ENCODE measurements around the gene LINC01488.

The LINC01488 gene

DNA sequence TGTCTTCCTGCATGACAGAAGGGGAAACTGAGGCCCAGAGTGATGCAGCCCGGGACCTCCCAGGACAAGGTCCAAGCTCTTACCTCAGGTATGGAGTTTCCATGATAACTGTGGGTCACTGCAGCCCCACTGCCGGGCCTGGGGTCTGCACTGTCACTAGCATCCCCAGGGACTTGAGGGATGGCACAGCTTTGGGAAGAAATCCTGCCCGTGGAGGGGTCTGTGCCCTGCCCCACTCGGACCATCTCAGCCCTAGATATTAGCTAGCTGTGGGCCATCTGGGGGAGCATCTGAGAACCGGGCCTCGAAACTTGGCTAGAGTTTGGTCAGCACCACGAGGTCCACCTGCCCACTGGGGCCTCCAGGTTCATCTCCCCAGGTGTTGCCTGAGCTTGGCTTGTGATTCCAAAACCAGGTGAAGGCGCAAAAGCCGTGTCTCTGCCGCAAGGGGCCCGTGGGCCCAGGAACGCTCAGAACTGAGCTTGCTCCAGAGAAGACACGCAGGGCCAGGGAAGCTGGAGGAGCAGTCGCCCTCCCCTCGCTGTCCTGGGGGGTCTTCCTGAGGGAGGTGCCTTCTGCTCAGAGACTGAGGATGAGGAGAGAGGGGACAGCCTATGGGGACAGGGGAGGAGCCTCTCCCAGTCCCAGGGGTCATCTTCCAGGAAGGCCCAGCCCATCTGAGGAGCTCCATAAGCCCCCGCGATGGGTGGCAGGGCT is 4.8 kb downstream of the LINC01488 start:
- Histone ChIP-seq H3K9me3 (ENCODE audit: insufficient read depth, low read length) (no peaks in the 10 kb centered on the region), H3K36me3 (ENCODE audit: low read length) (no peaks in the 10 kb centered on the region), H3K27ac (ENCODE audit: low read depth, low read length) (no peak overlapping the region), H3K4me2 (ENCODE audit: low read depth, low read length, poor library complexity, severe bottlenecking) (no peak overlapping the region), H4K20me1 (ENCODE audit: low read depth, low read length) (no peaks in the 10 kb centered on the region), H2AFZ (ENCODE audit: low read depth, low read length, severe bottlenecking) (no peak overlapping the region), H3K4me3 (ENCODE audit: insufficient read depth, low read length, poor library complexity, severe bottlenecking) (no peak overlapping the region), H3K9me2 (replicated peaks; ENCODE audit: insufficient read depth, low read length) (no peaks in the 10 kb centered on the region), H3K9ac (ENCODE audit: low read length) (no peak overlapping the region), H3K79me2 (ENCODE audit: insufficient read depth, low read length) (no peaks in the 10 kb centered on the region), H3K27me3 (ENCODE audit: low read length) (no peaks in the 10 kb centered on the region), H3F3A (ENCODE audit: insufficient read depth) (no peaks in the 10 kb centered on the region)
- no peak for TF ChIP-seq EZH2phosphoT487 (conservative IDR thresholded peaks at IDR 0.05; ENCODE audit: low read length)
- TF ChIP-seq, protein P1, sequence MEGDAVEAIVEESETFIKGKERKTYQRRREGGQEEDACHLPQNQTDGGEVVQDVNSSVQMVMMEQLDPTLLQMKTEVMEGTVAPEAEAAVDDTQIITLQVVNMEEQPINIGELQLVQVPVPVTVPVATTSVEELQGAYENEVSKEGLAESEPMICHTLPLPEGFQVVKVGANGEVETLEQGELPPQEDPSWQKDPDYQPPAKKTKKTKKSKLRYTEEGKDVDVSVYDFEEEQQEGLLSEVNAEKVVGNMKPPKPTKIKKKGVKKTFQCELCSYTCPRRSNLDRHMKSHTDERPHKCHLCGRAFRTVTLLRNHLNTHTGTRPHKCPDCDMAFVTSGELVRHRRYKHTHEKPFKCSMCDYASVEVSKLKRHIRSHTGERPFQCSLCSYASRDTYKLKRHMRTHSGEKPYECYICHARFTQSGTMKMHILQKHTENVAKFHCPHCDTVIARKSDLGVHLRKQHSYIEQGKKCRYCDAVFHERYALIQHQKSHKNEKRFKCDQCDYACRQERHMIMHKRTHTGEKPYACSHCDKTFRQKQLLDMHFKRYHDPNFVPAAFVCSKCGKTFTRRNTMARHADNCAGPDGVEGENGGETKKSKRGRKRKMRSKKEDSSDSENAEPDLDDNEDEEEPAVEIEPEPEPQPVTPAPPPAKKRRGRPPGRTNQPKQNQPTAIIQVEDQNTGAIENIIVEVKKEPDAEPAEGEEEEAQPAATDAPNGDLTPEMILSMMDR (IDR thresholded peaks at IDR 0.05; ENCODE audit: insufficient read depth, low read length, poor library complexity, severe bottlenecking) = no peak

DNA sequence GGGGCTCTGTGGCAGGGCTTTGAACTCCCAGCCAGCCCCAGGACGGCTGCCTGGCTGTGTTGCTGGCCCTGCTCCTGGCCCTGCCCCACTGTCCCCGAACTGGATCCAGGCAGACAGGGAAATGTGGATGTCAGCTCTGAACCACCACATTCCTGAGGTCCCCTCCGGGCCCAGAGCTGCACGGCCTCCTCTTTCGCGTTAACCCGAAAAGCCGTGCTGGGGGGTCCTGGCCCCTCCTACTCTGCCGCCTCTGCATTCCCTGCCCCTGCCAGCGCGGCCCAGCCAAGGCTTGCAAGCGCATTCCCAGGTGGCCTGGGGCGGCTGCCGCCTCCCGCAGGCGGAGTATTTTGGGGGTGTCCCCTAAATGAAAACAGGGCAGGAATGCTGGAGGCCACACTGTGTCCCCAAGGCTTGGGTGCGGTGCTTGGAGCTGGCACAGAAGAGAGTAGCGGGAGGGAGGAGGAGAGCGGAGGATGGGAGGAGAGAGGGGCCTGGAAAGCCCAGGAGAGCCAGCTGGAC is 5.4 kb downstream of the LINC01488 start:
- no peak overlapping the region for H3K9ac ChIP-seq (ENCODE audit: low read length)
- no peak overlapping the region for H3K4me3 ChIP-seq (ENCODE audit: insufficient read depth, low read length, poor library complexity, severe bottlenecking)
- no peaks in the 10 kb centered on the region for H3K36me3 ChIP-seq (ENCODE audit: low read length)
- no peaks in the 10 kb centered on the region for H3K27me3 ChIP-seq (ENCODE audit: low read length)
- no peaks in the 10 kb centered on the region for H3K79me2 ChIP-seq (ENCODE audit: insufficient read depth, low read length)
- TF ChIP-seq, protein P1 (IDR thresholded peaks at IDR 0.05; ENCODE audit: insufficient read depth, low read length, poor library complexity, severe bottlenecking) = no peak
- no peak for TF ChIP-seq EZH2phosphoT487 (conservative IDR thresholded peaks at IDR 0.05; ENCODE audit: low read length)
- H4K20me1 ChIP-seq (ENCODE audit: low read depth, low read length) = no peaks in the 10 kb centered on the region
- H3K9me2 ChIP-seq (replicated peaks; ENCODE audit: insufficient read depth, low read length) = no peaks in the 10 kb centered on the region
- H3F3A ChIP-seq (ENCODE audit: insufficient read depth) = no peaks in the 10 kb centered on the region
- no peak overlapping the region for H2AFZ ChIP-seq (ENCODE audit: low read depth, low read length, severe bottlenecking)
- no peaks in the 10 kb centered on the region for H3K9me3 ChIP-seq (ENCODE audit: insufficient read depth, low read length)
- no peak overlapping the region for H3K27ac ChIP-seq (ENCODE audit: low read depth, low read length)
- H3K4me2 ChIP-seq (ENCODE audit: low read depth, low read length, poor library complexity, severe bottlenecking) = no peak overlapping the region

DNA sequence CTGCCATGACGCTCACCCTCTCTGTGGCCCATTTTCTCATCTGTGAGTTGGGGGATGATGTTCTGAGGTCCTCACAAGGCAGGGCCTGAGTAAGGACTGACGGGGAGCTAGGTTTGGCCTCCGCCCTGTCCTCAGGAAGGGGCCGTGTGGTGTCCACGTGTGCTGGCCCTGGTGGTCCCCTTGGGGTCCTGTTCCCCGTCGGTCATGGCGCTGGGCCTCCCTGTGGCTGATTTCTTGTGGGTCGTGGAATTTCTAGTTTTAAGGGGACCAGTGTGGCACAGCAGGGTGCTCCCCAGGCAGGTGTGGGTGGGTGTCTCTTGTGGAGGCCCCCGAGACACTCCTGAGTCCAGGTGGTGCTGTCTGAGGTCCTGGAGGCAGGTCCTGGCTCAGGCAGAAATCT is 5.9 kb downstream of the LINC01488 start:
- H3K4me2 ChIP-seq (ENCODE audit: low read depth, low read length, poor library complexity, severe bottlenecking) = no peak overlapping the region
- H3F3A ChIP-seq (ENCODE audit: insufficient read depth) = no peaks in the 10 kb centered on the region
- no peaks in the 10 kb centered on the region for H3K36me3 ChIP-seq (ENCODE audit: low read length)
- no peak overlapping the region for H3K4me3 ChIP-seq (ENCODE audit: insufficient read depth, low read length, poor library complexity, severe bottlenecking)
- no peak overlapping the region for H2AFZ ChIP-seq (ENCODE audit: low read depth, low read length, severe bottlenecking)
- no peaks in the 10 kb centered on the region for H3K79me2 ChIP-seq (ENCODE audit: insufficient read depth, low read length)
- no peaks in the 10 kb centered on the region for H4K20me1 ChIP-seq (ENCODE audit: low read depth, low read length)
- no peak overlapping the region for H3K27ac ChIP-seq (ENCODE audit: low read depth, low read length)
- no peak overlapping the region for H3K9ac ChIP-seq (ENCODE audit: low read length)
- TF ChIP-seq, protein P1 (IDR thresholded peaks at IDR 0.05; ENCODE audit: insufficient read depth, low read length, poor library complexity, severe bottlenecking) = no peak
- no peak for TF ChIP-seq EZH2phosphoT487 (conservative IDR thresholded peaks at IDR 0.05; ENCODE audit: low read length)
- H3K9me3 ChIP-seq (ENCODE audit: insufficient read depth, low read length) = no peaks in the 10 kb centered on the region
- H3K27me3 ChIP-seq (ENCODE audit: low read length) = no peaks in the 10 kb centered on the region
- no peaks in the 10 kb centered on the region for H3K9me2 ChIP-seq (replicated peaks; ENCODE audit: insufficient read depth, low read length)

All from SU-DHL-6 (cell line).